HG03045 (cell line): ENCODE measurements around the gene RPUSD4.

ENCODE experiments used
- ATAC-seq: cut with Tn5 transposase; IDR thresholded peaks from one replicate; pipeline ENCODE4 v1.9.1; 2021; ENCODE audit warnings: mild to moderate bottlenecking, moderate library complexity; ENCODE audit not compliant: unreplicated experiment

Gene RPUSD4

DNA sequence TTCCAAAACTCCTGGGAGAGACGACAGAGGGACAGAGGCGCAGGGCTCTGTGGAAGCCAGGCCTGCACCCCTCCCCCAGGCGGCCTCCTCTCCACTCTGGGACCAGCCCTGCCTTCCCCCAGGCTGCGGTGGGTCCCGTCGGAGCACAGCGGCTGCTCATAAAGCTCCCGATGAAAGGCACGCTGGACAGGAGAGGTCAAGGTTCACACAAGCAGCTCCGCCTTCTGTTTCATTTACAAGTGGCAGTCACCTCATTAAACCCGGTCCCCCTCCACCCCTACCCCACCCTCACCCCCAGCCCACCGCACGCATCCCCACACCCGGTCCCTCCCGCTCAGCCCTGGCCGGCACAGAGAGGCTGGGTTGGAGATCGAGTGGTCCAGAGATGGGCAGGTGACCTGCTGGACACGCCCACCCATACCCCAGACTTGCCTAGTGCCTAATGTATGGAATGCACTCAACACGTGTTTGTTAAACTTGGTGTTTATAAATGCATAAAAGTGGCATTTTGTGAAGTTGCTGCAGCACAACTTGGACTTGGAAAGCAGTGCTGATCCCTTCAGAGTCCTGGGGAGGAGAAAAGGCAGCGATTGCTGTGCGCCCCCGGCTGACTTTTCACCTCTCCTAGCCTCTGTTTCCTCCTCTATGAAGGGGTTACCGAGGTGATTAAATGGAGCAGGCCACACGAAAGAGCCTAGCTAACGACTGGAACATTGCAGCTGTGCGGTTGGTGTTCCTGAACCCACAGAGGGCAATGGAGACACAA lies 26.0 kb downstream of the RPUSD4 start:
- no peak for ATAC-seq

- ATAC-seq, result no peak
These were observed 28.5 kb downstream of the RPUSD4 start for GRCh38 chr11:126182787-126183445.

GRCh38 chr11:126181939-126182730 lies 29.3 kb downstream of the RPUSD4 start:
- no peak for ATAC-seq

DNA sequence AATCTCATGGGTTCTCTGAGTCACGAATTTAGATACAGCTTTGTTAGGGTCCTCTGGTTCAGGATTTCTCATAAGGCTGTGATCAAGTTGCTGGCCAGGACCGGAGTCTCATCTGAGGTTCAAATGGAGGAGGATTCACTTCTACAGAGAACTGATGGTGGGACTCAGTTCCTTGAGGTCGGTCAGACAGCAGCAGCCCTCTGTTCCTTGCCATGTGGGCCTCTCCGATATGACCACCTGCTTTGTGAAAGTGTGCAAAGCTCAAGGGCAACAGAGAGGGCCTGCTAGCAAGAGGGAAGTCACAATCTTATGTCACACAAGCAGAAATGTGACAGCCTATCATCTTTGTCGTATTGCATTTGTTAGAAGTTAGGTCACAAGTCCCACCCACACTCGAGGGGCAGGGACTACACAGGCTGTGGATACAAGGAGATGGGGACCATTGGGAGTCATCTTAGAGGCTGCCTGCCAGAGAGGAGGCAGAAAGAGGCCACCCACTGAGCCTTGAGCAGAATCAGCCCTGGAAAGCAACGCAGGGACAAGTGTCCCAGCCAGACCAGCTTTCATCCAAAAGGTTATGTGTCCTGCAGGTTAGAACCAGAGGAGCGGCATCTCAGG lies 34.5 kb downstream of the RPUSD4 start:
- no peak for ATAC-seq

GRCh38 chr11:126175393-126175792 lies 36.1 kb downstream of the RPUSD4 start:
- ATAC-seq, result no peak

DNA sequence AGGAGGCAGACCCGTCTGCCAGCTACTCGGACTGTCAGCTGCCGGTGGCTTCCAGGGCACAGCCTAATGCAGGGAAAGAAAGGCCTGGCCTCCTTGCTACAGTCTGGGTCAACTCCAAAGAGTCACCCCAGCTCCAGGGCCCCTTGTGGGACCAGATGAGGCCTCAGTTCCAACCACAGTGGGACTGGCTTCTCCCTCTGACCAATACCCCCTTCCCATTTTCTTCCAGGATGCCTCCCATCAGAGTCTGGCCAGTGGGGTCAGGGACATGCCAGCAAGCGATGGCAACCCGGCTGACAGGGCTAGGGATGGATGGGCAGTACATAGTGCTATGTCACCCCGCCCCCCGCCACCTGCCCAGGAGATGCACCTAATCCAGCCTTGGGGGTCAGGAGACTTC lies 36.6 kb downstream of the RPUSD4 start:
- ATAC-seq, result no peak

GRCh38 chr11:126173257-126173656 lies 38.2 kb downstream of the RPUSD4 start:
- ATAC-seq, result no peak

DNA sequence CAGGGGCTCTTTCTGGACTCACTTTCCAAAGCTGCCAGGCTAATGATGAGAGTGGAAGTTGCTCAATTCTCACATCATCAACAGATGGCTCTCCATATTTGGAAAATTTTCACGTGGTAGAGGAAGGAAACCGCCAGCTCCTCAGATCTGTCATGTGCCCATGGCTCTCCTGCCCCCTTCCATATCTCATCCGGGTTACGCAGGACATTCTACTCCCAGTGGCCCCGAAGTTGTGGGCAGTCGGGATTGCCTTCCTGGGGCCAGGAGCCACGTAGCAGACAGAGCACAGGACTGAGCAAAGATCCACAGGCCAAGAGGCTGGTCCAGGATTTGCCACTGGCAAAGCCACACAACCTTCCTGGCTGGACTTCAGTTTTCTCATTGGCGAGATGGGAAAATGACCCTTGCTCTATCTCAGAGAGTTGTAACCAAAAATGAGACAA lies 38.8 kb downstream of the RPUSD4 start:
- ATAC-seq, result no peak

GRCh38 chr11:126169291-126169690 lies 42.2 kb downstream of the RPUSD4 start:
- ATAC-seq, result no peak

DNA sequence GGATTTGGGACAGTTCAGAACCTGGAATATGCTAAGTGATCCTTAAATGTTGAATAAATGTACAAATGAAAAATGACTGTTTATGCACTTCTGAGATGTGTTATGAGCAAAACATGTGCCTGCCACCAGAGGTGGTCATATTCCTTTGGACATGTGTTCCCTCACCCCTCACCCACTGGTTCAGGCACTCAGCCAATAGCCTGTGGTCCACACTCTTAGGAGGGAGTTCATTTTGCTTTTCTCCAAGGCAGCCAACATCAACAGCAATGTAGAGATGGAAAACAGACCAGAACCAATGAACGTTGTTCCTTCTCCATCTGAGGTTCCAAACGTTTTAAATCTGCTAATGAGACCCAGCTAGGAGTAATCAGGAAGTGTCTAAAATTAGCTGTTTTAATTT lies 44.0 kb downstream of the RPUSD4 start:
- ATAC-seq, result no peak

- no peak for ATAC-seq
These were observed 45.0 kb downstream of the RPUSD4 start for GRCh38 chr11:126166413-126166812.

GRCh38 chr11:126165757-126166156 lies 45.7 kb downstream of the RPUSD4 start:
- no peak for ATAC-seq

DNA sequence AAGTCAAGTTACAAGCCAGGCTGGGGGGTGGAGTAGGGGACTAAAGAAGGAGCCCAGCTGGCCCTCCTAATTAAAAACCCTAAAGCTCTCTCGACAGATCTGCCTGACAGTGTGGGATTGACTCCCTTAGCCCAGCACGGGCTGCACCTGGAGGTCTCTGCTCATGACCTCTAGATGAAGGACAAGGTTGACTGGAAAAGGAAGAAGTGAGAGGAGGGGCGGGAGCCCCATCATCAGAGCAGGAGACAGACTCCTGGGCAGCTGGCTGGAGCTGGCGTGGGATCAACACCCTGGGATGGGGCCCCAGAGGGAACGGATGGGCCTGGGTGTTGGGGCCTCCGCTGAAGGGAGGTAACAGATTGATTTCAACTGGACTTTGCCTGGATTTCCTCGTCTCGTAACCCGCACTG lies 46.1 kb downstream of the RPUSD4 start:
- ATAC-seq, result no peak

DNA sequence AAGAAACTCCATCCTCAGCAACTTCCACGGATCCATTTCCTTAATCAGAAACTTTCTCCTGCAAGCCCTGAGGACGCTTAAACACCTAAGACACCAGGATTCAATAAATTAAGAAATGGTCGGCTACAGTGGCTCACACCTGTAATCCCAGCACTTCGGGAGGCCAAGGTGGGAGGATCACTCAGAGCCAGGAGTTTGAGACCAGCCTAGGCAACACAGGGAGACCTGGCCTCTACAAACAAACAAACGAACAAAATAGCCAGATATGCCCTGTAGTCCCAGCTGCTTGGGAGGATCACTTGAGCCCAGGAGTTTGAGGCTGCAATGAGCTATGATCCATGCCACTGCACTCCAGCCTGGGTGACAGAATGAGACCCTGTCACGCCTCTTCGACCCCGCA lies 46.7 kb downstream of the RPUSD4 start:
- ATAC-seq, result no peak

- ATAC-seq, result no peak
These were observed 47.7 kb downstream of the RPUSD4 start for GRCh38 chr11:126163779-126164178.

GRCh38 chr11:126163074-126163700 lies 48.3 kb downstream of the RPUSD4 start:
- ATAC-seq, result no peak

DNA sequence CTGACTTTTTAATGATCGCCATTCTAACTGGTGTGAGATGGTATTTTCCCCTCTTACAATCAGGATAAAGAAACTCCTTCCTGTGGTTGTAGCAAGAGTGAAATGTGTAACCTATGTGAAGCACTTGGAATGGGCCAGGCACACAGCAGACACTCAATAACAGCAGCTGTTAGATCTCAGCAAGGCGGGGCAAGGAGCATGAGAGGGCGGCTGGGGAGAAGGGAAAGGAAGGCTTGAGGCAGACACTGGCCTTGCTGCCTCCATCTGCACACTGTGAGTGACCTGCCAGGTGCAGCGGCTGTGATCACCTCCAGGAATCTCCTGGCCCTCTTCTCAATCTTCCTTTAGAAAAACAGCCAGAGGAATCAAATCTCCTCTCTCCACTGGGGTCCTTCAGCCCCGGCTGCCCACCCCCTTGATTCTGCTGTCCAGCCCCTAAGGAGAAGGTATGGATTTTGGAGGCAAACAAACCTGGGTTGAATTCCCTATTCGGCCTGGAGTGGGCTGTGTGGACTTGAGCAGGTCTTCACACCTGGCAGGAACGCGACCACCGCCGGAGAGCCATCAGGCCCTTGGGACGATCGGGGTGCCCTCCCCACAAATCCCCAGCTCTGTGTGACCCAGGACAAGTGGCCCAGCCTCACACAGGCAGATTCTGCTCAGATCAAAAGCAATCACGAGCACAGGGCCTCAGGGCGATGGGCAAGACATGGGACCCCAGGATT lies 49.0 kb downstream of the RPUSD4 start:
- ATAC-seq, result no peak

DNA sequence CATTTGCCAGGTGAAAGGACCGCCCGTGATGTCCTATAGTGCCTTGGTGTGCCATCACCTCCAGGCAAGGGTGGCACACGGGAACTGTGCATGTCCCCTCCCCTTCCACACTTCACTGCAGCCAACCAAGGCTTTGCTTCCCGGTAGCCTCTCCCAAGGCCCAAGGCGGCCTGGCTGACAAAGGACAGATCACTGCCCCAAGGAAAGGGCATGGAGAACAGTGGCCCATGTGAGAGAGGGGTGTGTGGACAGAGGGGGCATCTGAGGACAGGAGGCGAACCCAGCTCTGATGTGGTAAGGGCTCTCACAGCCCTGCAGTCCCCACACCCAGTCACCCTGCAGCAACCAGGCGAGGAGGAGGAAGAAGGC lies 50.4 kb downstream of the RPUSD4 start:
- ATAC-seq, result no peak

DNA sequence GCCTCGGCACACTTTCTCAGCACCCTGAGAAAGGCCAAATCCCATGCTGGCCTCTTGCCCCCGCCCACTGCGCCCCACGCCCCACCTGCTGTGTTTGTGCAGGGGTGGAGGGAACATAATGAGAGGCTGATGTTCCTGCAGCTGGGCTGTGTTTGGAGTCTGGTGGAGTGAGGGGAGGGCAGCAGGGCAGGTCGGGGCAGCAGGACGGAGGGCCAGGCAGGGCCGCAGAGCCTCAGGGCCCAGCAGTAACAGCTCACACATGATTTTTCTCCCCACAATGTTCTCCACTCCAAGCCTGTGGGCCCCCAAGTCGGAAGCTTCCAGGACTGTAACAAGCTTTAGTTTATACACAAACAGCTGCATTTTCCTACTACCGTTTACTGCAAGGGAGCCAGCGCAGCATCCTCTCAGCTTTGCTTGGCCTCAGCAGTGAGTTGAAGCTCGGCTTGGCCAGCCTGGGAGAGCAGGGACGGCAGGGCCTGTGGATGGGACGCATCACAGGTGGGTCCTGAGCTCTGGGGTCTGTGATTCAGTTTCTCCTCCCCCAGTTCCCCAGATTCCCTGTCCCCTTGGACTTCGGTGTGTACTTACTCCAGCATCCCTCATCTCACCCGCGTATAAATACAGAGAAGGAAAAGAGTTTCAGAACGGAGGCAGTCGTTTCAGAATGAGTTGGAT lies 51.0 kb downstream of the RPUSD4 start:
- ATAC-seq, result no peak
